KOPT-K1 (cell line): Measurements from ENCODE around the gene MGME1.

Experiments used
- H3K27ac ChIP-seq: fragments of 200-600 bp; sonication (generic); 2 replicates; pipeline ENCODE4 v1.5.1; 2016; ENCODE audit warnings: antibody characterized with exemption, mild to moderate bottlenecking, low read depth, low read length; ENCODE audit not compliant: poor library complexity, severe bottlenecking
- H3K36me3 ChIP-seq: fragments of 200-600 bp; sonication (generic); 2 replicates; pipeline ENCODE4 v1.5.1; 2017; ENCODE audit warnings: antibody characterized with exemption, mild to moderate bottlenecking, low read length, moderate library complexity; ENCODE audit not compliant: insufficient read depth
- H3K9me3 ChIP-seq: fragments of 200-600 bp; sonication (generic); 2 replicates; pipeline ENCODE4 v1.5.1; 2017; ENCODE audit warnings: antibody characterized with exemption, low read length, mild to moderate bottlenecking; ENCODE audit not compliant: insufficient read depth, poor library complexity, severe bottlenecking

MGME1 gene

GRCh38 chr20:17936286-17936760 is 32.5 kb upstream of the MGME1 start:
- H3K9me3 ChIP-seq: no peaks in the 10 kb centered on the region
- H3K36me3 ChIP-seq: peaks cover 24% of the 10 kb centered on the region
- H3K27ac ChIP-seq: no peak overlapping the region

GRCh38 chr20:17936761-17937732 is 31.8 kb upstream of the MGME1 start:
- H3K27ac ChIP-seq: no peak overlapping the region
- no peaks in the 10 kb centered on the region for H3K9me3 ChIP-seq
- H3K36me3 ChIP-seq: peaks cover 31% of the 10 kb centered on the region

- H3K36me3 ChIP-seq: peaks cover 51% of the 10 kb centered on the region
- H3K9me3 ChIP-seq: no peaks in the 10 kb centered on the region
- no peak overlapping the region for H3K27ac ChIP-seq
Observed at GRCh38 chr20:17938871-17939619, 29.8 kb upstream of the MGME1 start.

- H3K36me3 ChIP-seq: peaks cover 58% of the 10 kb centered on the region
- no peaks in the 10 kb centered on the region for H3K9me3 ChIP-seq
- H3K27ac ChIP-seq: no peak overlapping the region
Observed at GRCh38 chr20:17939622-17940223, 29.1 kb upstream of the MGME1 start.

GRCh38 chr20:17940224-17940971 is 28.4 kb upstream of the MGME1 start:
- H3K36me3 ChIP-seq: peaks cover 64% of the 10 kb centered on the region
- H3K9me3 ChIP-seq: no peaks in the 10 kb centered on the region
- no peak overlapping the region for H3K27ac ChIP-seq

GRCh38 chr20:17941087-17941825 is 27.6 kb upstream of the MGME1 start:
- H3K27ac ChIP-seq: no peak overlapping the region
- peaks cover 73% of the 10 kb centered on the region for H3K36me3 ChIP-seq
- no peaks in the 10 kb centered on the region for H3K9me3 ChIP-seq

GRCh38 chr20:17941826-17942196 is 27.0 kb upstream of the MGME1 start:
- Histone ChIP-seq H3K9me3 (no peaks in the 10 kb centered on the region), H3K27ac (no peak overlapping the region), H3K36me3 (peaks cover 78% of the 10 kb centered on the region)

GRCh38 chr20:17943343-17943742 is 25.5 kb upstream of the MGME1 start:
- H3K9me3 ChIP-seq: no peaks in the 10 kb centered on the region
- peaks cover 94% of the 10 kb centered on the region for H3K36me3 ChIP-seq
- no peak overlapping the region for H3K27ac ChIP-seq

- no peak overlapping the region for H3K27ac ChIP-seq
- peaks cover 100% of the 10 kb centered on the region for H3K36me3 ChIP-seq
- no peaks in the 10 kb centered on the region for H3K9me3 ChIP-seq
Observed at GRCh38 chr20:17944854-17945474, 23.9 kb upstream of the MGME1 start.

- no peak overlapping the region for H3K27ac ChIP-seq
- no peaks in the 10 kb centered on the region for H3K9me3 ChIP-seq
Observed at GRCh38 chr20:17946040-17946439, 22.8 kb upstream of the MGME1 start.

GRCh38 chr20:17946572-17947473 is 22.0 kb upstream of the MGME1 start:
- Histone ChIP-seq H3K27ac (no peak overlapping the region), H3K36me3 (peaks cover 100% of the 10 kb centered on the region)

More at GRCh38 chr20:17946040-17946439, 22.8 kb upstream of the MGME1 start:
- peaks cover 100% of the 10 kb centered on the region for H3K36me3 ChIP-seq

GRCh38 chr20:17947474-17947815 is 21.4 kb upstream of the MGME1 start:
- Histone ChIP-seq H3K27ac (no peak overlapping the region), H3K9me3 (no peaks in the 10 kb centered on the region), H3K36me3 (peaks cover 100% of the 10 kb centered on the region)

More at GRCh38 chr20:17946572-17947473, 22.0 kb upstream of the MGME1 start:
- H3K9me3 ChIP-seq: no peaks in the 10 kb centered on the region

GRCh38 chr20:17948442-17948841 is 20.4 kb upstream of the MGME1 start:
- no peaks in the 10 kb centered on the region for H3K9me3 ChIP-seq
- H3K27ac ChIP-seq: no peak overlapping the region
- H3K36me3 ChIP-seq: peaks cover 100% of the 10 kb centered on the region
